Neural progenitor cell (in vitro differentiated cells): Measurements from ENCODE around the gene CMTM8.

Experiments used
- CTCF ChIP-seq: fragments of 200-600 bp; sonication (generic); IDR thresholded peaks from 2 replicates; pipeline ENCODE4 v1.5.1; 2017; ENCODE audit warnings: antibody characterized with exemption, mild to moderate bottlenecking
- EZH2phosphoT487 ChIP-seq: fragments of 200-600 bp; sonication (generic); IDR thresholded peaks from 2 replicates; pipeline ENCODE4 v1.6.1; 2017; ENCODE audit warnings: antibody characterized with exemption

- TF ChIP-seq EZH2phosphoT487: no peak
- TF ChIP-seq CTCF: no peak
Measured at GRCh38 chr3:32257042-32257441, 18.6 kb downstream of the CMTM8 start.
